HL-60 (cell line): Measurements from ENCODE around the gene LRP1-AS.

Experiments
- DNase-seq, 2 experiments: peaks; one replicate each; pipeline ENCODE4 v3.0.0-alpha.2; 2010 to 2020; ENCODE audit warnings: low read depth in 1 of 2, low spot score in 1 of 2
- H3K27ac ChIP-seq: fragments of 250-450 bp; sonication (Bioruptor Pico); replicated peaks from 2 replicates; pipeline ENCODE4 v1.5.1; 2020; ENCODE audit warnings: mild to moderate bottlenecking, moderate library complexity
- H3K27me3 ChIP-seq: fragments of 250-450 bp; sonication (Bioruptor Pico); 2 replicates; pipeline ENCODE4 v1.5.1; 2021; ENCODE audit warnings: mild to moderate bottlenecking, moderate library complexity; ENCODE audit not compliant: insufficient read depth, poor library complexity, severe bottlenecking
- H3K4me3 ChIP-seq: replicated peaks from 2 replicates; pipeline ENCODE4 v1.5.1; 2011; ENCODE audit warnings: mild to moderate bottlenecking, control low read depth, low read length; ENCODE audit not compliant: insufficient read depth
- CTCF ChIP-seq: IDR thresholded peaks from one replicate; pipeline ENCODE4 v1.5.1; 2011; ENCODE audit warnings: low read length, control low read depth, inconsistent platforms; ENCODE audit not compliant: insufficient read depth
- GABPA ChIP-seq: IDR thresholded peaks from 2 replicates; pipeline ENCODE4 v1.6.1; 2012; ENCODE audit warnings: low read depth
- POLR2AphosphoS5 ChIP-seq: IDR thresholded peaks from 2 replicates; pipeline ENCODE4 v1.6.1; 2012; ENCODE audit warnings: low read depth
- SPI1 ChIP-seq: IDR thresholded peaks from 2 replicates; pipeline ENCODE4 v1.6.1; 2012; ENCODE audit warnings: low read depth, mild to moderate bottlenecking, borderline replicate concordance
- TF ChIP-seq, protein P1 (sequence below): IDR thresholded peaks from 2 replicates; pipeline ENCODE4 v1.6.1; 2012; ENCODE audit warnings: low read depth; ENCODE audit not compliant: insufficient replicate concordance

LRP1-AS gene

GRCh38 chr12:57170408-57170807 lies 23.0 kb upstream of the LRP1-AS start:
- Histone ChIP-seq H3K27me3 (no peaks in the 10 kb centered on the region), H3K4me3 (no peak overlapping the region), H3K27ac (no peak overlapping the region)
- no peak for TF ChIP-seq CTCF
- DNase-seq = no peak

DNA sequence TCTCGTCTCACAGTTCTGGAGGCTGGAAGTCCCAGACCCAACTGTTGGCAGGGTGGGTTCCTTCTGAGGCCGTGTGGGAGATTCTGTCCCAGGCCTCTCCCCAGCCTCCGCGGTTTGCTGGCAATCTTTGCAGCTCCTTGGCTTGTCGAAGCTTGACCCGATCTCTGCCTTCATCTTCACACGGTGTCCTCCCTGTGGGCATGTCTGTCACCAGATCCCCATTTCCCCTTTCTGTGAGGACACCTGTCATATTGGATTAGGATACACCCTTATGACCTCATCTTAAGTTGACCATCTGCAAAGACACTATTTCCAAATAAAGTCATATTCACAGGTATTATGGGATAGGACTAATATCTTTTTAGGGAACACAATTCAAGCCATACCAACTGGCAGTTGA lies 22.6 kb upstream of the LRP1-AS start:
- no peaks in the 10 kb centered on the region for H3K27me3 ChIP-seq
- TF ChIP-seq SPI1 = peak; percentile 31; the same call in 1 of the 2 replicates
- TF ChIP-seq, protein P1, sequence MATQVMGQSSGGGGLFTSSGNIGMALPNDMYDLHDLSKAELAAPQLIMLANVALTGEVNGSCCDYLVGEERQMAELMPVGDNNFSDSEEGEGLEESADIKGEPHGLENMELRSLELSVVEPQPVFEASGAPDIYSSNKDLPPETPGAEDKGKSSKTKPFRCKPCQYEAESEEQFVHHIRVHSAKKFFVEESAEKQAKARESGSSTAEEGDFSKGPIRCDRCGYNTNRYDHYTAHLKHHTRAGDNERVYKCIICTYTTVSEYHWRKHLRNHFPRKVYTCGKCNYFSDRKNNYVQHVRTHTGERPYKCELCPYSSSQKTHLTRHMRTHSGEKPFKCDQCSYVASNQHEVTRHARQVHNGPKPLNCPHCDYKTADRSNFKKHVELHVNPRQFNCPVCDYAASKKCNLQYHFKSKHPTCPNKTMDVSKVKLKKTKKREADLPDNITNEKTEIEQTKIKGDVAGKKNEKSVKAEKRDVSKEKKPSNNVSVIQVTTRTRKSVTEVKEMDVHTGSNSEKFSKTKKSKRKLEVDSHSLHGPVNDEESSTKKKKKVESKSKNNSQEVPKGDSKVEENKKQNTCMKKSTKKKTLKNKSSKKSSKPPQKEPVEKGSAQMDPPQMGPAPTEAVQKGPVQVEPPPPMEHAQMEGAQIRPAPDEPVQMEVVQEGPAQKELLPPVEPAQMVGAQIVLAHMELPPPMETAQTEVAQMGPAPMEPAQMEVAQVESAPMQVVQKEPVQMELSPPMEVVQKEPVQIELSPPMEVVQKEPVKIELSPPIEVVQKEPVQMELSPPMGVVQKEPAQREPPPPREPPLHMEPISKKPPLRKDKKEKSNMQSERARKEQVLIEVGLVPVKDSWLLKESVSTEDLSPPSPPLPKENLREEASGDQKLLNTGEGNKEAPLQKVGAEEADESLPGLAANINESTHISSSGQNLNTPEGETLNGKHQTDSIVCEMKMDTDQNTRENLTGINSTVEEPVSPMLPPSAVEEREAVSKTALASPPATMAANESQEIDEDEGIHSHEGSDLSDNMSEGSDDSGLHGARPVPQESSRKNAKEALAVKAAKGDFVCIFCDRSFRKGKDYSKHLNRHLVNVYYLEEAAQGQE = no peak
- DNase-seq = no peak
- no peak overlapping the region for H3K4me3 ChIP-seq
- H3K27ac ChIP-seq = no peak overlapping the region

DNA sequence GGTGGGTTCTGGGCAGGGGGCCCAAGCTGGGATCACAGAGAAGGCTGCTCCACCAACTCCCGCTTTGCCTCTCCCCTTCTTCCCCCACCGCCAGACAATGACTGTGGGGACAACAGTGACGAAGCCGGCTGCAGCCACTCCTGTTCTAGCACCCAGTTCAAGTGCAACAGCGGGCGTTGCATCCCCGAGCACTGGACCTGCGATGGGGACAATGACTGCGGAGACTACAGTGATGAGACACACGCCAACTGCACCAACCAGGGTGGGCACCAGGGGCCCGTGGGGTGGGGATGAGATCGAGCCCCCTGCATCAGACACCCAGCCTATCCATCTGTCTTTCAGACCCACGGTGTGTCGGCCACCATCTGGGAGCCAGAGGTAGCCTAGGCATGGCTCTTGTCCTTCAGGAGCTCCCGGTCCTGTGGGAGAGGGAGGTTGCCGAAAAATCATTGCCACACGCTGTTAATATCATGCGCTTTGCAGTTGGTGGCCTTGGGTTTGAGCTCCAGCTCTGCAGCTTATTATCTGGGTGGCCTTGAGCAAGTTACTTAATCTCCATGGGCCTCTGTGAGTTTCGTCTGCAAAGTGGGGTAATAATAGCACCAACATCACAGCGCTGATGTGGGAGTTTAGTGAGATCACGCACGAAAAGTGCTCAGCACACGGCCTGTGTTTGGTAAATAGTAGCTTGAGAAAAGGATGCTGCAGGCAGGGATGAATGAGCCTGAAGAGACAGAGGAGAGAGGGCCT lies 21.8 kb upstream of the LRP1-AS start:
- no peak for TF ChIP-seq CTCF
- TF ChIP-seq, protein P1 = no peak
- TF ChIP-seq SPI1 = no peak
- no peak for TF ChIP-seq POLR2AphosphoS5
- TF ChIP-seq GABPA = no peak
- H3K4me3 ChIP-seq = no peak overlapping the region
- DNase-seq = no peak
- no peak overlapping the region for H3K27ac ChIP-seq
- H3K27me3 ChIP-seq = no peaks in the 10 kb centered on the region

DNA sequence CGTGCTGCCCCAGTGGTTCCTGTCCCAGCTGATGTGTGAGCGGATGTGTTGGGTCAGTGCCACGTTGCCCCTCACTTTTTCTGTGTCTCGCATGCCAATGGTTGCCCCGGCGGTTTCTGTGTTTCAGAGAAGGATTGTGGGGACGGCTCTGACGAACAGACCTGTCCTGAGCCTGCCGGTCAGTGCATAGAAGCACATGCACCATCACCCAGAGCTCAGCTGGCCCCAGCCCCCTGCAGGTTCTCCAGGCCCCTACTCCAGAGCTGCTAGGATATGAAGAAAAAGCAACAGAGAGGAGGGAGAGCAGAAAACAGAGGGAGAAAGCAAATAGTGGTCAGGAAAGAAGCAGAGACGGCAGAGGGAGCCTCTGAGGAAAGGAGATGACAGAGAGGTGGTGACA lies 20.6 kb upstream of the LRP1-AS start:
- H3K27ac ChIP-seq = no peak overlapping the region
- no peak overlapping the region for H3K4me3 ChIP-seq
- TF ChIP-seq SPI1 (no peak), CTCF (no peak)
- no peaks in the 10 kb centered on the region for H3K27me3 ChIP-seq
- DNase-seq = no peak
